Pancreas (tissue), 10 donors: ENCODE measurements around the gene TMEM50B. TPM values are rescaled to one million over a fixed set of nuclear protein-coding genes. Genes with fewer than 3 reads are reported as not detected.
"Not testable (repeated sequence)": the region's sequence is repeated elsewhere in the genome, so short reads cannot be mapped to it uniquely, and the experiment has no call there.

Experiments
- ATAC-seq, 4 donors: fragments of 200-7000 bp; cut with Tn5 transposase; one replicate each; pipeline versions ENCODE4 v1.8.0 to v1.9.1; 2020; ENCODE audit warnings: mild to moderate bottlenecking in 4 of 4, moderate library complexity in 4 of 4
- DNase-seq, 6 donors: peaks; one replicate each; pipeline ENCODE4 v3.0.0-alpha.2; 2020
- FAIRE-seq: peaks from 2 replicates; lab custom pipeline; 2012; peaks lifted over from hg19 to GRCh38; lab: Jason Lieb, UNC
- H3K27ac ChIP-seq, 4 donors: fragments of 200-600 bp; sonication (generic); 1 replicate in 3 of 4; 2 replicates in 1 of 4; pipeline versions ENCODE4 v1.5.0 to v1.8.0; 2020
- H3K27me3 ChIP-seq, 4 donors: fragments of 200-600 bp; one replicate each; pipeline ENCODE4 v1.8.0; 2021
- H3K36me3 ChIP-seq, 3 donors: fragments of 200-600 bp; sonication (generic) in 1 of 3; one replicate each; pipeline versions ENCODE4 v1.5.0 to v1.8.0; 2020 to 2021
- H3K4me1 ChIP-seq, 3 donors: fragments of 200-600 bp; one replicate each; pipeline ENCODE4 v1.8.0; 2021
- H3K4me3 ChIP-seq, 4 donors: fragments of 200-600 bp; sonication (generic) in 2 of 4; one replicate each; pipeline versions ENCODE4 v1.5.0 to v1.8.0; 2020 to 2021
- H3K9me3 ChIP-seq, 4 donors: fragments of 200-600 bp; one replicate each; pipeline ENCODE4 v1.8.0; 2021
- WGBS, 2 donors: extraction: QIAGEN DNeasy Blood & Tissue Kit; methylation state at CpG; one replicate each; pipeline ENCODE4 v1.1.7; 2013; 5-methylcytosine and 5-hydroxymethylcytosine counted together
- intact Hi-C, 3 donors: fragments of 100-400 bp; cut with DNase I; formaldehyde crosslinking; loops; one replicate each; pipeline versions ENCODE4 v1.11.1 to v1.14.2; 2022
- polyA plus RNA-seq, 2 donors: library from polyadenylated mRNA; stranded (reverse); fragments of 200-250 nt; gene quantifications; one replicate each; pipeline ENCODE4 v1.2.3, GENCODE V29; 2013
- total RNA-seq, 6 donors: library from RNA; stranded (reverse); fragmentation: NEBNext Ultra II Directional in 4 of 6; extraction: Animal tissue kit (Norgen Biotek cat#: 25700) in 4 of 6; gene quantifications; one replicate each; pipeline versions ENCODE4 v1.2.1 to v1.2.4, GENCODE V29; 2021 to 2023
- TF ChIP-seq, protein P1 (sequence below), 4 donors: fragments of 200-600 bp; sonication (generic) in 3 of 4; IDR thresholded peaks; one replicate each; pipeline versions ENCODE4 v1.5.0 to v1.8.0; 2021; ENCODE audit warnings: antibody characterized with exemption in 4 of 4
- donor health status: healthy with polysubstance abuse.
- donor health status: DM: no; HTN: no; CAD: no; lungs with moderate emphysema.
- donor health status: DM: no; HTN: no; CAD: no.
- donor health status: control.
- donor health status: control.
- donor health status: Bipolar disorder and iron deficiency.
- donor health status: DM: yes; HTN: yes; CAD: no.
- donor health status: DM: no; HTN: no; CAD: no.
- donor health status: DM: no; HTN: no; CAD: no.
- donor health status: DM: yes; HTN: yes; CAD: no.

Gene TMEM50B
- total and polyA plus RNA-seq, 8 donors: 11.5 to 96.1 (median 19.4) TPM

DNA sequence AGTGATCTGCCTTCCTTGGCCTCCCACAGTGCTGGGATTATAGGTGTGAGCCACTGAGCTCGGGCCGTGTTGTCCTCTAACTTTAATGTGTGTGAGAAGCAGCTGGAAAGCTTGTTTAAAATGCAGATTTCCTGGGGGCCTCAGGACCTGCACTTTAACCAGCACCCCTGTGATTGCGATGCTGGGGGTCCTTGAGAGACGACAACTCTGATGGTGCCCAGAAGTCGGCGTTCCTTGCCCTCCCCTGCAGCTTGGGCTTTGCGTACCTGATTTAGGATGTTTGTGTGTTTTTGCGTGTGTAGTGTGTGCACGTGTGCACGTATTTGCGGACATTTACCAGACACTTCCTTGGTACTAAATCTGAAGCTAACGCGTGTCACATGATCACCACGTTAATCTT, 65.7 kb downstream of the TMEM50B start:
- intact Hi-C loops: no loop called here
- Histone ChIP-seq H3K9me3 (no peaks in the 10 kb centered on the region), H3K27me3 (no peaks in the 10 kb centered on the region), H3K4me3 (no peak overlapping the region), H3K27ac (peak overlapping the region in 2 of 4 donors; percentile 49 to 66), H3K36me3 (peaks cover 0 to 6% (median 0%) of the 10 kb centered on the region in 3 donors), H3K4me1 (peaks cover 0 to 23% (median 17%) of the 10 kb centered on the region in 3 donors)
- FAIRE-seq (no peak), DNase-seq (no peak), ATAC-seq (no peak)
- TF ChIP-seq, protein P1, sequence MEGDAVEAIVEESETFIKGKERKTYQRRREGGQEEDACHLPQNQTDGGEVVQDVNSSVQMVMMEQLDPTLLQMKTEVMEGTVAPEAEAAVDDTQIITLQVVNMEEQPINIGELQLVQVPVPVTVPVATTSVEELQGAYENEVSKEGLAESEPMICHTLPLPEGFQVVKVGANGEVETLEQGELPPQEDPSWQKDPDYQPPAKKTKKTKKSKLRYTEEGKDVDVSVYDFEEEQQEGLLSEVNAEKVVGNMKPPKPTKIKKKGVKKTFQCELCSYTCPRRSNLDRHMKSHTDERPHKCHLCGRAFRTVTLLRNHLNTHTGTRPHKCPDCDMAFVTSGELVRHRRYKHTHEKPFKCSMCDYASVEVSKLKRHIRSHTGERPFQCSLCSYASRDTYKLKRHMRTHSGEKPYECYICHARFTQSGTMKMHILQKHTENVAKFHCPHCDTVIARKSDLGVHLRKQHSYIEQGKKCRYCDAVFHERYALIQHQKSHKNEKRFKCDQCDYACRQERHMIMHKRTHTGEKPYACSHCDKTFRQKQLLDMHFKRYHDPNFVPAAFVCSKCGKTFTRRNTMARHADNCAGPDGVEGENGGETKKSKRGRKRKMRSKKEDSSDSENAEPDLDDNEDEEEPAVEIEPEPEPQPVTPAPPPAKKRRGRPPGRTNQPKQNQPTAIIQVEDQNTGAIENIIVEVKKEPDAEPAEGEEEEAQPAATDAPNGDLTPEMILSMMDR (IDR thresholded peaks at IDR 0.05): no peak
- 87 to 88% methylated on average over 14 of the region's 14 CpGs for WGBS, 2 donors

DNA sequence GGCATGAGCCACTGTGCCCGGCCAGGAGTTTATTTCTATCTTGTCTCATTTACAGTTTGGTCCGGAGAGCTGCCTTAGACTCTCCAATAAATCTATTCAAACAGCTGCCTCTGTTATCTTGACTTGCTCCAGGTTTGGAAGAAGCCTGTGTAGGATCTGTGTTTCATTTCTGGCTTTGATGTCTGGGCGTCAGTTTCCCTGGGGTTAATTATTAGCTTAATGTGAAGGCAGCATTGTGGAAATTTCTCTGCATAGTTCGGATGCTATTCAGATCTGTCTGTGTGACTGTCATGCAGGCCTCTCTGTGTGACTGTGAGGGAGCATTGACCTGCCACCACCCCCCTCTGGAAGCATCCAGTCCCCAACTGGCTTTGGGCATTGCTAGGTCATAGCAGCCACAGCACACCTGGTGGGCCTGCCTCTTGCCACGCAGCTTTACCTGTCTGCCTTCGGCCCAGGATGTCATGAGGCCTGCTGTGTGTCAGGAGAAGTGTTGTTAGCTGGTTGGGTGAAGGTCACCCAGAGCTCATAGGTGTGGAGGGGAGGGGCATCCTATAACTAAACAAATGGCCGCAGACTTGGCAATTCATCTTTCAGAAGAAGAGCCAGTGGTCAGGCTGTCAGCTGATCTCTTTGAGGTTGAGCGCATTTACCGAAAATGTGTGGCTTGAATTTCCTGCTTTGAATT, 66.8 kb downstream of the TMEM50B start:
- ATAC-seq: peak; percentile 20 to 77 (median 64)
- Histone ChIP-seq H3K27ac (peak overlapping the region in 3 of 4 donors; percentile 7 to 66 (median 57)), H3K9me3 (no peaks in the 10 kb centered on the region), H3K36me3 (peaks cover 0 to 6% (median 0%) of the 10 kb centered on the region in 3 donors), H3K4me3 (no peak overlapping the region), H3K27me3 (no peaks in the 10 kb centered on the region), H3K4me1 (peaks cover 0 to 23% (median 17%) of the 10 kb centered on the region in 3 donors)
- peak in 1 of 6 donors; percentile 26 for DNase-seq
- FAIRE-seq: no peak
- TF ChIP-seq, protein P1 (IDR thresholded peaks at IDR 0.05): no peak
- intact Hi-C loops: no loop called here
- 23 to 27% methylated on average over 9 of the region's 9 CpGs for WGBS, 2 donors

GRCh38 chr21:33412439-33412831, 67.3 kb downstream of the TMEM50B start:
- DNase-seq, H3K4me3 ChIP-seq, FAIRE-seq, H3K36me3 ChIP-seq, H3K9me3 ChIP-seq, H3K27me3 ChIP-seq, ATAC-seq, intact Hi-C loops: not testable (repeated sequence)
- Histone ChIP-seq H3K27ac (peak overlapping the region in 3 of 4 donors; percentile 7 to 66 (median 57)), H3K4me1 (peaks cover 0 to 20% (median 17%) of the 10 kb centered on the region in 3 donors)
- 75 to 76% methylated on average over 12 of the region's 12 CpGs for WGBS, 2 donors

DNA sequence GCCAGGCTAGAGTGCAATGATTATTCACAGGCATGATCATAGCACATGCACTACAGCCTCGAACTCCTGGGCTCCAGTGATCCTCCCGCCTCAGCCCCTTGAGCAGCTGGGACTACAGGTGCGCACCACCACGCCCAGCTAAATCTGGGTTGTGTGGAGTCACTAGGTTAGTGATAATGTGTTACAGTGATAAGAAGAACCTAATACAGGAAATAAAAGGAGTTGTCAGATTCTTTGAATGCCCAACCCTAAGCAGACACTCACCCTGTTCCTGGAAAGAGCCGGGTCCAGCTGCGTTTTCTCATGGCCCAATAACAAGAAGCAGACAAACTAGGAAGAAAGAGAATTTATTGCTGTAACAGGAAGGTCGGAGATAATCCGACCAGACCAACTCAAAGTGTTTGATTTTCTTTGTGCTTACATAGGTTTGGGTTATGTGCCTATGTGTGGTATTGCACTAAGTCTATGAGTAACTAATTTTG, 67.8 kb downstream of the TMEM50B start:
- DNase-seq: peak in 1 of 6 donors; percentile 60
- no peak for FAIRE-seq
- peak; percentile 49 to 77 (median 64) for ATAC-seq

GRCh38 chr21:33406493-33406892, 73.3 kb downstream of the TMEM50B start:
- no peak for FAIRE-seq

More for the DNA sequence above, 67.8 kb downstream of the TMEM50B start:
- WGBS, 2 donors: 43 to 45% methylated on average over 8 of the region's 8 CpGs
- intact Hi-C loops: no loop called here
- Histone ChIP-seq H3K4me3 (no peak overlapping the region), H3K36me3 (peaks cover 0 to 6% (median 0%) of the 10 kb centered on the region in 3 donors), H3K9me3 (no peaks in the 10 kb centered on the region), H3K27me3 (no peaks in the 10 kb centered on the region), H3K4me1 (peaks cover 0 to 22% (median 17%) of the 10 kb centered on the region in 3 donors), H3K27ac (peak overlapping the region in 3 of 4 donors; percentile 7 to 66 (median 57))
- TF ChIP-seq, protein P1 (IDR thresholded peaks at IDR 0.05): no peak

More at GRCh38 chr21:33406493-33406892, 73.3 kb downstream of the TMEM50B start:
- Histone ChIP-seq H3K27ac (no peak overlapping the region), H3K9me3 (no peaks in the 10 kb centered on the region), H3K36me3 (no peaks in the 10 kb centered on the region), H3K27me3 (no peaks in the 10 kb centered on the region), H3K4me3 (no peak overlapping the region), H3K4me1 (peaks cover 0 to 23% (median 5%) of the 10 kb centered on the region in 3 donors)
- 69 to 78% methylated on average over 5 of the region's 5 CpGs for WGBS, 2 donors
- intact Hi-C loops: no loop called here
- no peak for DNase-seq
- ATAC-seq: no peak
- TF ChIP-seq, protein P1 (IDR thresholded peaks at IDR 0.05): no peak
